ENCODE measurements around the gene UBE2G1.
"Not testable (repeated sequence)": the region's sequence is repeated elsewhere in the genome, so short reads cannot be mapped to it uniquely, and the experiment has no call there.

The UBE2G1 gene

GRCh38 chr17:4261452-4261851 lies 105.0 kb downstream of the UBE2G1 start:
- in situ Hi-C loops (cut with HindIII; ENCODE audit: low sequenced_read_pairs): loop anchor here (5.0 kb wide), 2 partner anchors 39 to 161 kb away; no protein-coding TSS in a partner anchor
- TF ChIP-seq CTCF (IDR thresholded peaks at IDR 0.05; ENCODE audit: low read depth, low read length, missing control alignments): no peak
- no peak for DNase-seq (ENCODE audit: low read depth)
- no peak overlapping the region for H3K4me3 ChIP-seq (ENCODE audit: low read depth, low read length)

GRCh38 chr17:4258867-4259266 lies 107.6 kb downstream of the UBE2G1 start:
- DNase-seq (ENCODE audit: low read depth): no peak
- TF ChIP-seq CTCF (IDR thresholded peaks at IDR 0.05; ENCODE audit: low read depth, low read length, missing control alignments): no peak
- in situ Hi-C loops (cut with HindIII; ENCODE audit: low sequenced_read_pairs): no loop called here
- H3K4me3 ChIP-seq (ENCODE audit: low read depth, low read length): no peak overlapping the region

GRCh38 chr17:4256952-4257351 lies 109.5 kb downstream of the UBE2G1 start:
- no peak overlapping the region for H3K4me3 ChIP-seq (ENCODE audit: low read depth, low read length)
- DNase-seq (ENCODE audit: low read depth): no peak
- in situ Hi-C loops (cut with HindIII; ENCODE audit: low sequenced_read_pairs): no loop called here
- TF ChIP-seq CTCF (IDR thresholded peaks at IDR 0.05; ENCODE audit: low read depth, low read length, missing control alignments): no peak

GRCh38 chr17:4255271-4255670 lies 111.2 kb downstream of the UBE2G1 start:
- H3K4me3 ChIP-seq (ENCODE audit: low read depth, low read length); DNase-seq (ENCODE audit: low read depth); in situ Hi-C loops (cut with HindIII; ENCODE audit: low sequenced_read_pairs): not testable (repeated sequence)

- H3K4me3 ChIP-seq (ENCODE audit: low read depth, low read length): no peak overlapping the region
- no peak for DNase-seq (ENCODE audit: low read depth)
- in situ Hi-C loops (cut with HindIII; ENCODE audit: low sequenced_read_pairs): no loop called here
- no peak for TF ChIP-seq CTCF (IDR thresholded peaks at IDR 0.05; ENCODE audit: low read depth, low read length, missing control alignments)
Observed at GRCh38 chr17:4250887-4251286, 115.6 kb downstream of the UBE2G1 start.

- H3K4me3 ChIP-seq (ENCODE audit: low read depth, low read length): no peak overlapping the region
- DNase-seq (ENCODE audit: low read depth): peak; percentile 27
- in situ Hi-C loops (cut with HindIII; ENCODE audit: low sequenced_read_pairs): no loop called here
- TF ChIP-seq CTCF (IDR thresholded peaks at IDR 0.05; ENCODE audit: low read depth, low read length, missing control alignments): peak; percentile 62
Observed at GRCh38 chr17:4249452-4250029, 116.9 kb downstream of the UBE2G1 start.

- no peak overlapping the region for H3K4me3 ChIP-seq (ENCODE audit: low read depth, low read length)
- no peak for TF ChIP-seq CTCF (IDR thresholded peaks at IDR 0.05; ENCODE audit: low read depth, low read length, missing control alignments)
- DNase-seq (ENCODE audit: low read depth): no peak
- in situ Hi-C loops (cut with HindIII; ENCODE audit: low sequenced_read_pairs): no loop called here
Observed at GRCh38 chr17:4248504-4249277, 117.8 kb downstream of the UBE2G1 start.

Data from astrocyte of the cerebellum (primary cell).